ENCODE measurements around the gene BCL2A1.
"Not testable (repeated sequence)": the region's sequence is repeated elsewhere in the genome, so short reads cannot be mapped to it uniquely, and the experiment has no call there.

BCL2A1 gene

DNA sequence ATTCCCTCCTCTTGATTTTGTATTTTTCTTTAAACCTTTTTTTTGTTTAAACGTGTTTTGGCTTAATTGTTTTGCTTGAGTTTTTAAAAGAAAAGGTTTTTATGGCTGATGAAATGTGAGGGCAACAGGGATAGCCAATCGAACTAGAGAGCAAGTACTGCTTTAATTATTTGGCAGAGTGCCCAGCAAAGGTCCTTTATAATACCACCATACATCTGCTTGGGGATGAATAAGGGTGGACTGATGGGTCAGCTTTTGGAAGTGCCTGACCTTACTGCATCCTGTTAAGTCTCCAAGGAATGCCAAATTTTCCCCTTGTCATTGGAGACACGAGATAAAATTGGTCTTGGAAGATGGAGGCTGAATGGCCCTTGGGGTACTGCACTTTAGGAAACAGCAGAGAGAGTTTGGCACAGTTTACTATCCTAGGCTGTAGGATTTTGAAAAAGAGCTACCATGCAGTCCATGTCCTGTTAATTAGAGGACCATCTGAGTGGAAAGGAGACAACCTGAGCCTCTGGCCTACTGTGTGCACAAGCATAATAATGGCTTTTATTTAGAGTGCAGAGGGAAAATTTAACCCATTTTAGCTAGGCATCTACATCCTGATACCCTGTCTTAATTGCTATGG lies 54.4 kb downstream of the BCL2A1 start:
- Histone ChIP-seq H3K36me3 (ENCODE audit: insufficient read depth, low read length) (peaks cover 9% of the 10 kb centered on the region; the same call in 1 of the 2 replicates), H3K9me3 (ENCODE audit: control insufficient read depth, insufficient read depth, low read length) (peaks cover 52% of the 10 kb centered on the region), H3K4me1 (ENCODE audit: insufficient read depth, low read length) (no peaks in the 10 kb centered on the region), H3K9ac (ENCODE audit: low read depth, low read length) (no peak overlapping the region)

DNA sequence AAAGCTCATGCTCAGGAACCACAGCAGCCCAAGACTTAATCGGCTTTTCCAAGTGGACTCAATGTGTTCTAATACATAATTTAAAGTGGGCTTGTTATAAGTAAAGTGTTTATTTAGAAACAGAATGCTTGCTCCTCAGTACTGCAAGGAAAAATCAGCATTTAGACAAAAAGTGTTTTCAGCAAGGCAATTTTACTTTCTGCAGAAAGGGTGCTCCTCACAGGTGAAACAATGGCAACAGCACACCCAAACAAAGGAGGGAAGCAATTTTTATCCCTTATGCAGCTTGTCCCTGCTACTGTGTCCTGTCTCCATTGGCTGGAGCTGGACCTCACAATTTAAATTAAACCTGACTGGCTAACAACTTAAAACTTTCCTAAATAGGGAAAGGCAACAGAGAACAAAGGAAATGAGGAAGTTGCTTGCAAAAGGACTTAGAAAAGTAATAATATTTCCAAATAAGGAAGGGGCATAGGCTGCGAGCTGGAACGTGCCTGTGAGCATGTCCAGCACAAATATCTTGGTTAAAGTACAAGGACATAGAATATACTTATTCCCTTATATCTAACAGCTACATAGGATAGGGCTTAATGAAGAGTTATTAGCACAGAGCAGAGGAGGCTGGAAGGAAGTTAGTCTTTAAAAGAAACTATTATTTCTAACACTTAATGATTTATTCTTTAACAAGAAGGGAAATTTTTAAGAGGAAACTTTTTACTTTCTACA lies 55.1 kb downstream of the BCL2A1 start:
- not testable (repeated sequence) for H3K36me3 ChIP-seq (ENCODE audit: insufficient read depth, low read length); H3K4me1 ChIP-seq (ENCODE audit: insufficient read depth, low read length); H3K9ac ChIP-seq (ENCODE audit: low read depth, low read length)
- H3K9me3 ChIP-seq (ENCODE audit: control insufficient read depth, insufficient read depth, low read length), result peaks cover 47% of the 10 kb centered on the region

- Histone ChIP-seq H3K9ac (ENCODE audit: low read depth, low read length) (no peak overlapping the region), H3K9me3 (ENCODE audit: control insufficient read depth, insufficient read depth, low read length) (peaks cover 45% of the 10 kb centered on the region), H3K4me1 (ENCODE audit: insufficient read depth, low read length) (no peaks in the 10 kb centered on the region), H3K36me3 (ENCODE audit: insufficient read depth, low read length) (peaks cover 9% of the 10 kb centered on the region; the same call in 1 of the 2 replicates)
These were observed 56.3 kb downstream of the BCL2A1 start for GRCh38 chr15:79914728-79915127.

All from ES-I3 (cell line).